ENCODE results near the gene PRR14. TPM values are rescaled to one million over a fixed set of nuclear protein-coding genes. Genes with fewer than 3 reads are reported as not detected.

PRR14 gene
- total RNA-seq, 1 donor from 2014 or later, result 27.3 TPM

DNA sequence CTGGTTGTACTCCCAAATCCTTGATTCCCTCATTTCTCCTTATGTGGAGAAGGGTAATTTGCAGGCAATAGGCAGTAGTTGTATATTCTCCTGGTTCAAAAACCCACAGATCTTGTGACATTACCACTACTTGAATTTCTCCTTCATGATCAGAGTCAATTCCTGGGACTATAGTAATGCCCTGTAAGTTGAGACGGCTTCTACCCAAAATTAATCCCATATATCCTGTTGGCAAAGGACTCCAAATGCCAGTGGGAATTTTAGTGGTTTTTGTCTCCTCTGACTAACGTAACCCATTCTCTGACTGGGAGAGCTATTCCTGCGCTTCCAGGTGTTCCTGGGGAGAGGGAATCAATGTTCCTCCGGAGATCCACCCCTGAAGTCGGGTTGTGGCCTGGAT is 29.0 kb upstream of the PRR14 start:
- H3K79me2 ChIP-seq (ENCODE audit: insufficient read depth, low read length), result no peaks in the 10 kb centered on the region
- Mint-ChIP-seq H3K4me3 (ENCODE audit: unreplicated experiment) (no peak overlapping the region), H3K27ac (ENCODE audit: unreplicated experiment) (no peak overlapping the region), H3K27me3 (ENCODE audit: low read depth, unreplicated experiment) (peaks cover 14% of the 10 kb centered on the region), H3K4me1 (ENCODE audit: low read depth, unreplicated experiment) (no peaks in the 10 kb centered on the region), H3K36me3 (ENCODE audit: low read depth, unreplicated experiment) (no peaks in the 10 kb centered on the region), H3K9me3 (ENCODE audit: unreplicated experiment) (peaks cover 7% of the 10 kb centered on the region)
- DNase-seq (ENCODE audit: low read depth), result peak; percentile 48
- H3K4me1 ChIP-seq (ENCODE audit: insufficient read depth, low read length), result no peaks in the 10 kb centered on the region
- no peak for FAIRE-seq
- no peak for TF ChIP-seq CTCF (IDR thresholded peaks at IDR 0.05; ENCODE audit: insufficient read depth, low read depth, low read length)
- no peak for TF ChIP-seq EZH2 (IDR thresholded peaks at IDR 0.05; ENCODE audit: insufficient read depth, low read length)
- no peak overlapping the region for H3K9ac ChIP-seq (ENCODE audit: low read length)
- H3K4me2 ChIP-seq (ENCODE audit: low read length), result no peak overlapping the region
- no peak overlapping the region for H2AFZ ChIP-seq (ENCODE audit: low read depth, low read length)
- no peaks in the 10 kb centered on the region for H3K27me3 ChIP-seq (ENCODE audit: insufficient read depth, low read length)
- no peak overlapping the region for H3K27ac ChIP-seq (ENCODE audit: low read depth, low read length)
- no peak overlapping the region for H3K4me3 ChIP-seq (ENCODE audit: insufficient read depth, low read depth, low read length)
- H3K9me3 ChIP-seq (ENCODE audit: insufficient read depth, low read depth, low read length), result no peaks in the 10 kb centered on the region
- no peaks in the 10 kb centered on the region for H4K20me1 ChIP-seq (ENCODE audit: insufficient read depth, low read length)
- H3K36me3 ChIP-seq (ENCODE audit: insufficient read depth, low read length), result no peaks in the 10 kb centered on the region

- Mint-ChIP-seq H3K27me3 (ENCODE audit: low read depth, unreplicated experiment) (peaks cover 14% of the 10 kb centered on the region), H3K9me3 (ENCODE audit: unreplicated experiment) (peaks cover 7% of the 10 kb centered on the region), H3K4me1 (ENCODE audit: low read depth, unreplicated experiment) (no peaks in the 10 kb centered on the region), H3K4me3 (ENCODE audit: unreplicated experiment) (no peak overlapping the region), H3K27ac (ENCODE audit: unreplicated experiment) (no peak overlapping the region), H3K36me3 (ENCODE audit: low read depth, unreplicated experiment) (no peaks in the 10 kb centered on the region)
- TF ChIP-seq EZH2 (IDR thresholded peaks at IDR 0.05; ENCODE audit: insufficient read depth, low read length), result no peak
- no peak for TF ChIP-seq CTCF (IDR thresholded peaks at IDR 0.05; ENCODE audit: insufficient read depth, low read depth, low read length)
- Histone ChIP-seq H3K79me2 (ENCODE audit: insufficient read depth, low read length) (no peaks in the 10 kb centered on the region), H3K27me3 (ENCODE audit: insufficient read depth, low read length) (no peaks in the 10 kb centered on the region), H3K4me1 (ENCODE audit: insufficient read depth, low read length) (no peaks in the 10 kb centered on the region), H2AFZ (ENCODE audit: low read depth, low read length) (no peak overlapping the region), H3K9me3 (ENCODE audit: insufficient read depth, low read depth, low read length) (no peaks in the 10 kb centered on the region), H3K27ac (ENCODE audit: low read depth, low read length) (no peak overlapping the region), H4K20me1 (ENCODE audit: insufficient read depth, low read length) (no peaks in the 10 kb centered on the region), H3K9ac (ENCODE audit: low read length) (no peak overlapping the region), H3K4me2 (ENCODE audit: low read length) (no peak overlapping the region), H3K4me3 (ENCODE audit: insufficient read depth, low read depth, low read length) (no peak overlapping the region), H3K36me3 (ENCODE audit: insufficient read depth, low read length) (no peaks in the 10 kb centered on the region)
- FAIRE-seq (no peak), DNase-seq (ENCODE audit: low read depth) (no peak)
These were observed 28.2 kb upstream of the PRR14 start for GRCh38 chr16:30622455-30623032.

DNA sequence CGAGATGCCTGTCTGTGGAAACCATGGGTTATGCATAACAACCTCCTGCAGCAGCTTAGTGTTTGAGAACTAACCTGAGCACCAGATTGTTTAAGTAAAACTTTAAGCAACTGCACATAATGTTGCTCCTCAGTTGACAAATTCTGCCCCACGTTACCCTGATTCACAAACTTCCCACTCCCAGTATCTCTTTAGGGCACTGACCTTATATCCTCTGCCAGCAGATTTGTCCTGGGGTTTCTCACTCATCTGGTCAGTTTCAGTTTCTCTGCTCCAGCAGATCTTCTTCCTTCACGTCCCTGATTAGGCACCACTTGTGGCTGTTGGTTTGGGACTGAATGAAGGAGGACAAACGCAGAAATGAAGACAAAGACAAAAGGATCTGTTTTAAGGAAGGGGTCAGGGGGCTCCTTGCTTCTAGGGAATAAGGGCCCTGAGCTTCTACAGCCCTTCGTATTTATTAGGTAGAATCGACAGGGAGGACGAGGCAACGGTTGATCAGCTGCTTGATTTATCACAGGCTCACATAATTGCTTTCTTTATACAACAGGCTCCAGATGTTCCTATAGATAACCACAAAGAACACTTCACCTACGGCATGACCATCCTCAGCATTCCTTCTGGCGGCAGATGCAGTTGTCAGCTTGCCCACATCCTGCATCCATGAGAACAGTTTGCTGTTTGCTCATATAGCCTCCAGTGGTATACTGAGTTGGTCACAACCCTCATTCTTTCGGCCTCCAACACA is 27.1 kb upstream of the PRR14 start:
- Mint-ChIP-seq H3K27ac (ENCODE audit: unreplicated experiment) (no peak overlapping the region), H3K4me3 (ENCODE audit: unreplicated experiment) (no peak overlapping the region), H3K36me3 (ENCODE audit: low read depth, unreplicated experiment) (no peaks in the 10 kb centered on the region), H3K9me3 (ENCODE audit: unreplicated experiment) (peaks cover 7% of the 10 kb centered on the region), H3K27me3 (ENCODE audit: low read depth, unreplicated experiment) (peaks cover 14% of the 10 kb centered on the region), H3K4me1 (ENCODE audit: low read depth, unreplicated experiment) (no peaks in the 10 kb centered on the region)
- Histone ChIP-seq H3K27ac (ENCODE audit: low read depth, low read length) (no peak overlapping the region), H3K79me2 (ENCODE audit: insufficient read depth, low read length) (no peaks in the 10 kb centered on the region), H3K9me3 (ENCODE audit: insufficient read depth, low read depth, low read length) (no peaks in the 10 kb centered on the region), H3K4me2 (ENCODE audit: low read length) (no peak overlapping the region), H3K4me3 (ENCODE audit: insufficient read depth, low read depth, low read length) (no peak overlapping the region), H2AFZ (ENCODE audit: low read depth, low read length) (no peak overlapping the region), H3K27me3 (ENCODE audit: insufficient read depth, low read length) (no peaks in the 10 kb centered on the region), H3K4me1 (ENCODE audit: insufficient read depth, low read length) (no peaks in the 10 kb centered on the region), H3K9ac (ENCODE audit: low read length) (no peak overlapping the region), H4K20me1 (ENCODE audit: insufficient read depth, low read length) (no peaks in the 10 kb centered on the region), H3K36me3 (ENCODE audit: insufficient read depth, low read length) (no peaks in the 10 kb centered on the region)
- FAIRE-seq, result no peak
- TF ChIP-seq EZH2 (IDR thresholded peaks at IDR 0.05; ENCODE audit: insufficient read depth, low read length) (no peak), CTCF (IDR thresholded peaks at IDR 0.05; ENCODE audit: insufficient read depth, low read depth, low read length) (no peak)
- no peak for DNase-seq (ENCODE audit: low read depth)

Data from astrocyte (in vitro differentiated cells and primary cell).